ENCODE data around the gene NDUFB8.

DNA sequence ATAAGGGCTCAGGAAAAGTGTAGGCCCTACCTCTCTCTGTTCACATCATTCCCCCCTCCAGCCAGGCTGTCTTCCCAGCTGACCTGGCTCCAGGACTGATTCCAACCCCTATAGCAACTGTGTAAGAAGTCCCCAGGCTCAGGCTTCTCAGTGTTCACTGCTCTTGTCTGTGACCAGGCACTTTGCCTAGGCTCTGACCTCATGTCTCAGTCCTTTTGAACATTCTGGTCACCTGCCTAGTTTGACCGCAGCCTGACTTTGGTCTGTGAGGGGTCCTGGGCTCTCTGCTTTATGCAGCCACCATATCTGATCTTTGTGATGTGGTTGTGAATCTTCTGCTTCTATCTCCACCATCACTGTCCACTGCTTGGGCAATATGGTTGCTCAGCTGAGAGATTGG is 30.6 kb upstream of the NDUFB8 start:
- TF ChIP-seq CTCF (IDR thresholded peaks at IDR 0.05): no peak
- no peak for TF ChIP-seq EZH2 (IDR thresholded peaks at IDR 0.05)
